ENCODE data around the gene PTK6. TPM values are rescaled to one million over a fixed set of nuclear protein-coding genes. Genes with fewer than 3 reads are reported as not detected.

The PTK6 gene
- total and polyA plus RNA-seq, 2 donors (not counting 1 experiment from before 2014, with no cell fraction given), result 0.17 TPM; not detected in 1

DNA sequence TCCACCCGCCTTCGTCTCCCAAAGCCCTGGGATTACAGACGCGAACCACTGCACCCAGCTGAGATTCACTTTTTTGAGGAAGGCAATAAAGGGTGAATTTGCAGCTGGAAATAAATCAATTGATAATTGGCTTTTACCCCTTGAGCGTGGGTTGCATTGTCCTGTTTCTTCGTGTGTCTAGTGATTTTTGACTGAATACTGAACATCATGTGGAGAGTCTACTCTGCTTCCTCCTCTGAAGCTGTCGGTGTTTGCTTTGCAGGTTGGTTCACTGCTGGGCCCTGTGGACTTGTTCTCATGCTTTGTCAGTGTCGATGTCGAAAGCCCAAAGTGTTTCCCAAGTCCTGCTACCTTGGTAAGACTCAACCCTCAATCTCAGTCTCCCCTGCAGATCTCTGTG, 32.5 kb downstream of the PTK6 start:
- H3K27ac ChIP-seq (ENCODE audit: insufficient read depth, low read length), result no peak overlapping the region
- H3K9ac ChIP-seq (ENCODE audit: insufficient read depth, low read length), result no peak overlapping the region
- no peaks in the 10 kb centered on the region for H3K79me2 ChIP-seq (ENCODE audit: control insufficient read depth, insufficient read depth, low read length)
- TF ChIP-seq, protein P1, sequence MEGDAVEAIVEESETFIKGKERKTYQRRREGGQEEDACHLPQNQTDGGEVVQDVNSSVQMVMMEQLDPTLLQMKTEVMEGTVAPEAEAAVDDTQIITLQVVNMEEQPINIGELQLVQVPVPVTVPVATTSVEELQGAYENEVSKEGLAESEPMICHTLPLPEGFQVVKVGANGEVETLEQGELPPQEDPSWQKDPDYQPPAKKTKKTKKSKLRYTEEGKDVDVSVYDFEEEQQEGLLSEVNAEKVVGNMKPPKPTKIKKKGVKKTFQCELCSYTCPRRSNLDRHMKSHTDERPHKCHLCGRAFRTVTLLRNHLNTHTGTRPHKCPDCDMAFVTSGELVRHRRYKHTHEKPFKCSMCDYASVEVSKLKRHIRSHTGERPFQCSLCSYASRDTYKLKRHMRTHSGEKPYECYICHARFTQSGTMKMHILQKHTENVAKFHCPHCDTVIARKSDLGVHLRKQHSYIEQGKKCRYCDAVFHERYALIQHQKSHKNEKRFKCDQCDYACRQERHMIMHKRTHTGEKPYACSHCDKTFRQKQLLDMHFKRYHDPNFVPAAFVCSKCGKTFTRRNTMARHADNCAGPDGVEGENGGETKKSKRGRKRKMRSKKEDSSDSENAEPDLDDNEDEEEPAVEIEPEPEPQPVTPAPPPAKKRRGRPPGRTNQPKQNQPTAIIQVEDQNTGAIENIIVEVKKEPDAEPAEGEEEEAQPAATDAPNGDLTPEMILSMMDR (conservative IDR thresholded peaks at IDR 0.05 in 1 of 2, IDR thresholded peaks at IDR 0.05 in 1 of 2; ENCODE audit: low read depth in 1 of 2, low read length in 2 of 2), result no peak
- no peak for TF ChIP-seq EZH2 (IDR thresholded peaks at IDR 0.05; ENCODE audit: low read length, missing control alignments)
- no peak for DNase-seq (ENCODE audit: low read depth in 2 of 2)
- no peak overlapping the region for H3K4me2 ChIP-seq (ENCODE audit: extremely low read depth, insufficient read depth, low read length)
- no peaks in the 10 kb centered on the region for H3K4me1 ChIP-seq (ENCODE audit: control insufficient read depth, extremely low read depth, insufficient read depth, low read length)
- H3K9me3 ChIP-seq (ENCODE audit: control insufficient read depth, insufficient read depth, low read depth, low read length), result no peaks in the 10 kb centered on the region
- H2AFZ ChIP-seq (ENCODE audit: low read length), result no peak overlapping the region
- no peak overlapping the region for H3K4me3 ChIP-seq (replicated peaks in 1 of 4; ENCODE audit: control extremely low read depth in 1 of 4, insufficient read depth in 1 of 4, low read depth in 3 of 4, low read length in 4 of 4)
- peaks cover 2% of the 10 kb centered on the region for H3K27me3 ChIP-seq (ENCODE audit: control insufficient read depth, insufficient read depth, low read length)
- H4K20me1 ChIP-seq (ENCODE audit: control insufficient read depth, extremely low read depth, insufficient read depth, low read length), result no peaks in the 10 kb centered on the region
- no peaks in the 10 kb centered on the region for H3K36me3 ChIP-seq (ENCODE audit: control insufficient read depth, insufficient read depth, low read length)

DNA sequence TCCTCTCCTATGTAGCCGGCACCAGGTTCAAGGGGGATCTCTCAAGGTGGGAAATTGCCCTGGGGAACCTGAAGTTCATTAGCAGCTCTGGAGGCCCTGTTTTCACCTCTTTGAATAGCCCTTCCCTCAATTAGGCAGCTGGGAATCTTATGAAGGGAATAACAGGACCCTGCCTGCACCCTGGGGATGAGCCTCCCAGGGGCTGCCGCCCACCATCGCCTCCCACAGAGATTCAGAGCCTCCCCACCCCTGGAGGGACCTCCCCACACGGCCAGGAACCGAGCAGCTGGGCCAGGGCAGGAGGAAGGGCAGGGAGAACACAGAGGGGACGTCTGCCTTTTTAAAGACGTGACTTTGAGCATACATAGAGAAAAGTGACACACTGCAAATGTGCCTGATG, 33.7 kb downstream of the PTK6 start:
- H3K9me3 ChIP-seq (ENCODE audit: control insufficient read depth, insufficient read depth, low read depth, low read length), result no peaks in the 10 kb centered on the region
- H3K27me3 ChIP-seq (ENCODE audit: control insufficient read depth, insufficient read depth, low read length), result peaks cover 6% of the 10 kb centered on the region
- H3K4me3 ChIP-seq (replicated peaks in 1 of 4; ENCODE audit: control extremely low read depth in 1 of 4, insufficient read depth in 1 of 4, low read depth in 3 of 4, low read length in 4 of 4), result no peak overlapping the region

DNA sequence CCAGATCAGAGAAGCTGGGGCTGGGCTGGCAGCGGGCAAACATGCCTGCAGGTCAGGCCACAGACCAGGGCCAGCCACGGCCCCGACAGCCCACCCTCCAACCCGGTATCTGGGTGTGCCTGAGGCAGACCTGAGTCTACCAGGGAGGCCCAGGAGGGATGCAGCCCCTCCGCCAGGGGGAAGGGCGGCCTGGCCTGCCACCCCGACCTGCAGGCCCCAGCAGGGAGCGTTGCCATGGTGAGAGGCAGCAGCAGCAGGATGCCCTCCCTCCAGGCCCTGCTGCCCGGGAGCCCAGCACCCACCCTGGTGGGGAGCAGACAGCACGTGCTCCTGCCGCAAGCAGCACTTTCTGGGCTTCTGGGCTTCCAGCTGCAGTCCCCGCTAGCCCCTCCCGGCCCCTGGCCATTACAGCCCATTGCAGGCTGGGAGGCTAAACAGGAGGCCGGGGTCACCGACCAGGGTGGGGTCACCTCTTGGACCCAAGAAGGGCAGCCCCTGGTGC, 34.5 kb downstream of the PTK6 start:
- Histone ChIP-seq H3K27me3 (ENCODE audit: control insufficient read depth, insufficient read depth, low read length) (peaks cover 6% of the 10 kb centered on the region), H4K20me1 (ENCODE audit: control insufficient read depth, extremely low read depth, insufficient read depth, low read length) (no peaks in the 10 kb centered on the region)

More for the DNA sequence above, 33.7 kb downstream of the PTK6 start:
- H3K27ac ChIP-seq (ENCODE audit: insufficient read depth, low read length), result no peak overlapping the region
- no peaks in the 10 kb centered on the region for H4K20me1 ChIP-seq (ENCODE audit: control insufficient read depth, extremely low read depth, insufficient read depth, low read length)
- H2AFZ ChIP-seq (ENCODE audit: low read length), result no peak overlapping the region
- H3K79me2 ChIP-seq (ENCODE audit: control insufficient read depth, insufficient read depth, low read length), result no peaks in the 10 kb centered on the region
- TF ChIP-seq, protein P1 (conservative IDR thresholded peaks at IDR 0.05 in 1 of 2, IDR thresholded peaks at IDR 0.05 in 1 of 2; ENCODE audit: low read depth in 1 of 2, low read length in 2 of 2), result no peak
- TF ChIP-seq EZH2 (IDR thresholded peaks at IDR 0.05; ENCODE audit: low read length, missing control alignments), result no peak
- no peaks in the 10 kb centered on the region for H3K4me1 ChIP-seq (ENCODE audit: control insufficient read depth, extremely low read depth, insufficient read depth, low read length)
- DNase-seq (ENCODE audit: low read depth in 2 of 2), result no peak
- no peaks in the 10 kb centered on the region for H3K36me3 ChIP-seq (ENCODE audit: control insufficient read depth, insufficient read depth, low read length)
- H3K9ac ChIP-seq (ENCODE audit: insufficient read depth, low read length), result no peak overlapping the region
- no peak overlapping the region for H3K4me2 ChIP-seq (ENCODE audit: extremely low read depth, insufficient read depth, low read length)

More for the DNA sequence above, 34.5 kb downstream of the PTK6 start:
- H3K9me3 ChIP-seq (ENCODE audit: control insufficient read depth, insufficient read depth, low read depth, low read length), result no peaks in the 10 kb centered on the region
- TF ChIP-seq, protein P1 (conservative IDR thresholded peaks at IDR 0.05 in 1 of 2, IDR thresholded peaks at IDR 0.05 in 1 of 2; ENCODE audit: low read depth in 1 of 2, low read length in 2 of 2), result no peak
- no peak for TF ChIP-seq EZH2 (IDR thresholded peaks at IDR 0.05; ENCODE audit: low read length, missing control alignments)
- DNase-seq (ENCODE audit: low read depth in 2 of 2), result no peak
- H2AFZ ChIP-seq (ENCODE audit: low read length), result no peak overlapping the region
- no peak overlapping the region for H3K9ac ChIP-seq (ENCODE audit: insufficient read depth, low read length)
- H3K36me3 ChIP-seq (ENCODE audit: control insufficient read depth, insufficient read depth, low read length), result no peaks in the 10 kb centered on the region
- H3K4me1 ChIP-seq (ENCODE audit: control insufficient read depth, extremely low read depth, insufficient read depth, low read length), result no peaks in the 10 kb centered on the region
- no peak overlapping the region for H3K4me3 ChIP-seq (replicated peaks in 1 of 4; ENCODE audit: control extremely low read depth in 1 of 4, insufficient read depth in 1 of 4, low read depth in 3 of 4, low read length in 4 of 4)
- H3K79me2 ChIP-seq (ENCODE audit: control insufficient read depth, insufficient read depth, low read length), result no peaks in the 10 kb centered on the region
- no peak overlapping the region for H3K27ac ChIP-seq (ENCODE audit: insufficient read depth, low read length)
- no peak overlapping the region for H3K4me2 ChIP-seq (ENCODE audit: extremely low read depth, insufficient read depth, low read length)

All from fibroblast of lung (primary cell).